GM12878 (cell line): Measurements from ENCODE around the gene NR1I3. TPM values are rescaled to one million over a fixed set of nuclear protein-coding genes. Genes with fewer than 3 reads are reported as not detected.

ENCODE experiments used
- ATAC-seq: fragments of 200-7000 bp; cut with Tn5 transposase; 3 replicates; pipeline ENCODE4 v1.9.1; 2020; ENCODE audit warnings: mild to moderate bottlenecking, moderate library complexity
- BruUV-seq: library from RNA; stranded (reverse); fragments of 400-500 nt; replicated peaks from 2 replicates; lab custom pipeline; 2021; lab: Mats Ljungman, UMichigan
- CTCF ChIA-PET: fragments of 300-600 bp; sonication (Branson Sonifier 250); formaldehyde crosslinking; extraction: SDS; loops from one replicate; lab custom pipeline; 2021; ENCODE audit warnings: inconsistent platforms; lab: Yijun Ruan, JAX
- POLR2A ChIA-PET: fragments of 350-600 bp; formaldehyde crosslinking; extraction: SDS; loops from one replicate; lab custom pipeline; 2021; ENCODE audit warnings: inconsistent platforms; lab: Charles Lee
- RAD21 ChIA-PET: fragments of 300-600 bp; sonication (Branson Sonifier 250); formaldehyde crosslinking; loops from one replicate; lab custom pipeline; 2023; ENCODE audit warnings: antibody characterized with exemption; ENCODE audit not compliant: unreplicated experiment; lab: Charles Lee
- SMC1A ChIA-PET: fragments of 300-600 bp; sonication (Branson Sonifier 250); formaldehyde crosslinking; loops from one replicate; lab custom pipeline; 2023; ENCODE audit not compliant: unreplicated experiment, uncharacterized antibody; lab: Charles Lee
- DNase-seq: peaks from one replicate; pipeline ENCODE4 v3.0.0-alpha.2; 2011; ENCODE audit warnings: low read depth, low spot score
- FAIRE-seq: peaks from 3 replicates; lab custom pipeline; 2011; peaks lifted over from hg19 to GRCh38; lab: Jason Lieb, UNC
- H2AFZ ChIP-seq: 2 replicates; pipeline ENCODE4 v1.6.0; 2011; ENCODE audit warnings: low read depth, low read length, control low read depth; ENCODE audit not compliant: control insufficient read depth
- H3K27ac ChIP-seq: 2 replicates; pipeline ENCODE4 v1.5.1; 2011; ENCODE audit warnings: control low read depth; ENCODE audit not compliant: control insufficient read depth, insufficient read depth
- H3K27me3 ChIP-seq, 2 experiments: replicated peaks in 1 of 2; 2 replicates each; pipeline versions ENCODE4 v1.6.0 to v1.6.1; 2011; ENCODE audit warnings: low read length in 1 of 2; ENCODE audit not compliant: control insufficient read depth in 2 of 2, insufficient read depth in 2 of 2
- H3K36me3 ChIP-seq, 2 experiments: 2 replicates each; pipeline ENCODE4 v1.5.1; 2011; ENCODE audit warnings: low read length in 1 of 2; ENCODE audit not compliant: control insufficient read depth in 2 of 2, insufficient read depth in 2 of 2
- H3K4me1 ChIP-seq: 2 replicates; pipeline ENCODE4 v1.6.1; 2011; ENCODE audit warnings: mild to moderate bottlenecking, low read length, moderate library complexity, mixed read lengths; ENCODE audit not compliant: control insufficient read depth, insufficient read depth
- H3K4me2 ChIP-seq: 2 replicates; pipeline ENCODE4 v1.6.0; 2011; ENCODE audit warnings: control low read depth; ENCODE audit not compliant: control insufficient read depth, insufficient read depth
- H3K4me3 ChIP-seq: fragments of 200-600 bp; sonication (generic); 2 replicates; pipeline ENCODE4 v1.5.1; 2016
- H3K79me2 ChIP-seq: 2 replicates; pipeline ENCODE4 v1.6.0; 2011; ENCODE audit warnings: low read length; ENCODE audit not compliant: control insufficient read depth, insufficient read depth
- H3K9ac ChIP-seq: 2 replicates; pipeline ENCODE4 v1.8.0; 2011; ENCODE audit warnings: low read length, control low read depth, mixed read lengths; ENCODE audit not compliant: control insufficient read depth, insufficient read depth
- H3K9me3 ChIP-seq: replicated peaks from 3 replicates; pipeline ENCODE4 v1.5.1; 2011; ENCODE audit warnings: mild to moderate bottlenecking, low read length; ENCODE audit not compliant: control insufficient read depth, insufficient read depth
- H4K20me1 ChIP-seq: 2 replicates; pipeline ENCODE4 v1.6.0; 2011; ENCODE audit not compliant: control insufficient read depth, insufficient read depth
- E2F4 ChIP-seq: IDR thresholded peaks from 2 replicates; pipeline ENCODE4 v1.6.1; 2012; ENCODE audit warnings: low read depth, low read length, improper control_type of control experiment
- EED ChIP-seq: sonication (generic); IDR thresholded peaks from 2 replicates; pipeline ENCODE4 v1.6.1; 2016; ENCODE audit warnings: antibody characterized with exemption, low read depth
- GATAD2B ChIP-seq: fragments of 450-650 bp; conservative IDR thresholded peaks from 2 replicates; pipeline ENCODE4 v1.6.1; 2017; ENCODE audit warnings: low read depth, mild to moderate bottlenecking, moderate library complexity
- HSF1 ChIP-seq: fragments of 150-350 bp; IDR thresholded peaks from 2 replicates; pipeline ENCODE4 v1.6.1; 2014; ENCODE audit warnings: mild to moderate bottlenecking, low read depth, low read length
- IKZF1 ChIP-seq: fragments of 450-650 bp; conservative IDR thresholded peaks from 2 replicates; pipeline ENCODE4 v1.6.1; 2017; ENCODE audit warnings: antibody characterized with exemption, mild to moderate bottlenecking
- KDM1A ChIP-seq: fragments of 200-600 bp; sonication (generic); IDR thresholded peaks from 2 replicates; pipeline ENCODE4 v1.6.1; 2016; ENCODE audit warnings: borderline replicate concordance
- MTA2 ChIP-seq: fragments of 450-650 bp; IDR thresholded peaks from 2 replicates; pipeline ENCODE4 v1.6.1; 2016; ENCODE audit warnings: low read depth, mild to moderate bottlenecking, moderate library complexity
- MXI1 ChIP-seq: fragments of 150-350 bp; IDR thresholded peaks from 2 replicates; pipeline ENCODE4 v1.6.1; 2011; ENCODE audit warnings: low read depth, mild to moderate bottlenecking, inconsistent platforms, low read length, improper control_type of control experiment
- NKRF ChIP-seq: fragments of 450-650 bp; conservative IDR thresholded peaks from 2 replicates; pipeline ENCODE4 v1.6.1; 2017; ENCODE audit warnings: mild to moderate bottlenecking, moderate library complexity
- RAD21 ChIP-seq: IDR thresholded peaks from 2 replicates; pipeline ENCODE4 v1.6.1; 2011; ENCODE audit warnings: mild to moderate bottlenecking, low read depth, low read length, moderate library complexity; ENCODE audit not compliant: insufficient read depth
- RCOR1 ChIP-seq: conservative IDR thresholded peaks from 2 replicates; pipeline ENCODE4 v1.6.1; 2012; ENCODE audit warnings: low read depth, low read length, improper control_type of control experiment
- TCF3 ChIP-seq: IDR thresholded peaks from 2 replicates; pipeline ENCODE4 v1.6.1; 2012; ENCODE audit warnings: low read depth, mild to moderate bottlenecking, low read length, borderline replicate concordance; ENCODE audit not compliant: insufficient read depth
- YBX1 ChIP-seq: fragments of 450-650 bp; IDR thresholded peaks from 2 replicates; pipeline ENCODE4 v1.6.1; 2016; ENCODE audit warnings: antibody characterized with exemption
- WGBS: methylation state at CpG from one replicate; pipeline ENCODE4 v1.1.6; 2016; ENCODE audit warnings: low lambda C conversion rate; ENCODE audit not compliant: insufficient replicate concordance, insufficient coverage; ENCODE audit errors: missing lambda C conversion rate; 5-methylcytosine and 5-hydroxymethylcytosine counted together
- in situ Hi-C: fragments of 300-500 bp; cut with MboI; formaldehyde crosslinking; loops from 9 replicates; pipeline ENCODE4 v1.14.3; 2018; ENCODE audit warnings: mixed read lengths
- intact Hi-C: fragments of 100-400 bp; cut with micrococcal nuclease; formaldehyde crosslinking; loops from one replicate; pipeline ENCODE4 v1.14.2; 2022; ENCODE audit not compliant: unreplicated experiment
- polyA plus RNA-seq, 11 experiments: library from polyadenylated mRNA; depleted of rRNA in 4 of 11; unstranded in 6 of 11; stranded (reverse) in 5 of 11; fragments of >200 nt; fragmentation: Nextera tagmentation in 4 of 11; fragmentation: Illumina TruSeq in 1 of 11; extraction: Ambion mirVana in 4 of 11; extraction: Trizol in 1 of 11; gene quantifications; 1 replicate in 1 of 11; 2 replicates in 10 of 11; pipeline versions ENCODE4 v1.2.1 to v1.2.3, GENCODE V29; 2011 to 2016; ENCODE audit warnings: inconsistent platforms in 2 of 11, missing spikeins in 2 of 11, low read depth in 1 of 11
- total RNA-seq, 4 experiments: library from RNA; depleted of rRNA in 3 of 4; stranded (reverse); fragments of >200 nt in 3 of 4; fragmentation: Illumina TruSeq in 1 of 4; extraction: Trizol in 1 of 4; gene quantifications; 2 replicates each; pipeline versions ENCODE4 v1.2.1 to v1.2.3, GENCODE V29; 2013 to 2021
- TF ChIP-seq, protein P1 (sequence below): fragments of 450-650 bp; IDR thresholded peaks from 2 replicates; pipeline ENCODE4 v1.6.1; 2018; ENCODE audit warnings: borderline replicate concordance, mild to moderate bottlenecking; ENCODE audit not compliant: partially characterized antibody

The NR1I3 gene
- total and polyA plus RNA-seq, 10 of the 15 experiments (the other 5 are each of a cell fraction or from before 2014, with no cell fraction given): 0.13 to 0.52 (median 0.24) TPM; not detected in 7

DNA sequence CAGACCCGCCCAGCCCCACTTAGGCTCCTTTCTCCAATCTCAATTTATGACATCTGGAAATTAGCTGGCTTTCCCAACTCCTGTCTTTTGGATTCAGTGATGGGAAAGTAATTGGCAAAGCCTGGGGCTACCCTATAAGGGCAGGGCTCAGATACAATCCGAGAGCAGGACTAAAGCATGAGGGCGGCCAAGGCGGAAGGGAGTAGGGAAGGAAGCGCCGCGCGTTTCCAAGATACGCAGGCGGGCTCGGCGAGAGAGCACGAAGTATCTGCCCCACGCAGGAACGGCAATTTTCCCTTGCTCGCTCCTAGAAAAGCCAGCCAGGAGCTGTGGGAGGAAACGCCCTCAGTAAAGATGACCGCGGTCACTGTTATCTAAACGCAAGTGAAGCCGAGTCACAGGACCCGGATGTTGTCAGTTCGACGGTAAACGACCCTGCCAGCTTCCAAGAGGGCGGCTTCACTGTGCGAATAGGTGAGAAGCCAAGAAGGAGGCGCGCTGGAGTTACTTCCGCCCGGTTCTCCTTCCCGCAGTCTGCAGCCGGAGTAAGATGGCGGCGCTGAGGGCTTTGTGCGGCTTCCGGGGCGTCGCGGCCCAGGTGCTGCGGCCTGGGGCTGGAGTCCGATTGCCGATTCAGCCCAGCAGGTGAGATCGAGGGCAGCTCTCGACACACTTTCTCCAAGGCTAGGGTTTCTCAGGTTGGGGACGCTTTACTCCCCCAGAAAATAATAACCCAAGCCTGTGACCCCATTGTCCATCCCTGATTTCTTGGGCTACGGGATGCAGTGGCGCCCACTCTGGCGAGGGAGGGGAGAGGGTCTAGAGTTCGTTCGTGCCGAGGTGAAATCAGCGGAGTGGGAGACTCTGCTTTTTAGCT is 35.9 kb downstream of the NR1I3 start, which contains the start of gene NDUFS2:
Gene NDUFS2, plus strand, starts transcription at position 532 of the 877 bp plus-strand sequence. Its CDS starts 19 bp downstream, at position 551.
- peaks cover 0 to 8% of the 10 kb centered on the region in 2 experiments; a peak in 1 of 4 replicates for H3K36me3 ChIP-seq
- intact Hi-C loops (loop anchor here (2.0 kb wide), 1 partner anchor 23 kb away; no protein-coding TSS in a partner anchor), in situ Hi-C loops (no loop called here)
- H3K4me1 ChIP-seq: peaks cover 21% of the 10 kb centered on the region
- DNase-seq (peak; percentile 94), ATAC-seq (peak; percentile 99), FAIRE-seq (peak; percentile 99)
- SMC1A ChIA-PET: interaction anchor here (0.6 to 8.1 kb wide), 21 partner anchors 9 to 189 kb away, joined by 3 to 66 read pairs (median 4); partner anchors contain the start of genes CFAP126, PPOX, SDHC and TOMM40L
- CTCF ChIA-PET: interaction anchor here (0.7 to 13.6 kb wide), 17 partner anchors 9 to 226 kb away, joined by 3 to 385 read pairs (median 6); partner anchors contain the start of genes APOA2, FCER1G, PPOX and TOMM40L
- H3K9me3 ChIP-seq: no peaks in the 10 kb centered on the region
- H4K20me1 ChIP-seq: no peaks in the 10 kb centered on the region
- H3K4me3 ChIP-seq: peak within 1 kb of the TSS; percentile 95
- WGBS: 7% methylated on average over 53 of the region's 53 CpGs
- no peaks in the 10 kb centered on the region for H3K27me3 ChIP-seq
- peak within 1 kb of the TSS; percentile 96 for H3K4me2 ChIP-seq
- no TSS peak for BruUV-seq
- POLR2A ChIA-PET: interaction anchor here (0.5 to 3.0 kb wide), 17 partner anchors 8 to 192 kb away, joined by 3 to 24 read pairs (median 5); partner anchors contain the start of genes B4GALT3, CFAP126, FCER1G and PPOX
- peak within 1 kb of the TSS; percentile 86 for H3K27ac ChIP-seq
- RAD21 ChIA-PET: interaction anchor here (0.8 to 6.6 kb wide), 10 partner anchors 11 to 181 kb away, joined by 3 to 72 read pairs (median 6); partner anchors contain the start of genes CFAP126, PPOX and TOMM40L
- H3K9ac ChIP-seq: peak within 1 kb of the TSS; percentile 94
- peak within 1 kb of the TSS; percentile 99 for H2AFZ ChIP-seq
- H3K79me2 ChIP-seq: peaks cover 20% of the 10 kb centered on the region
- TF ChIP-seq EED: no peak
- TF ChIP-seq IKZF1: peak; percentile 98
- TF ChIP-seq KDM1A: no peak
- TF ChIP-seq E2F4: no peak
- peak; percentile 53; the same call in 1 of the 2 replicates for TF ChIP-seq MXI1
- TF ChIP-seq GATAD2B: 0 out of 2 replicates have a peak, but pooled peaks have one; percentile 62
- TF ChIP-seq, protein P1, sequence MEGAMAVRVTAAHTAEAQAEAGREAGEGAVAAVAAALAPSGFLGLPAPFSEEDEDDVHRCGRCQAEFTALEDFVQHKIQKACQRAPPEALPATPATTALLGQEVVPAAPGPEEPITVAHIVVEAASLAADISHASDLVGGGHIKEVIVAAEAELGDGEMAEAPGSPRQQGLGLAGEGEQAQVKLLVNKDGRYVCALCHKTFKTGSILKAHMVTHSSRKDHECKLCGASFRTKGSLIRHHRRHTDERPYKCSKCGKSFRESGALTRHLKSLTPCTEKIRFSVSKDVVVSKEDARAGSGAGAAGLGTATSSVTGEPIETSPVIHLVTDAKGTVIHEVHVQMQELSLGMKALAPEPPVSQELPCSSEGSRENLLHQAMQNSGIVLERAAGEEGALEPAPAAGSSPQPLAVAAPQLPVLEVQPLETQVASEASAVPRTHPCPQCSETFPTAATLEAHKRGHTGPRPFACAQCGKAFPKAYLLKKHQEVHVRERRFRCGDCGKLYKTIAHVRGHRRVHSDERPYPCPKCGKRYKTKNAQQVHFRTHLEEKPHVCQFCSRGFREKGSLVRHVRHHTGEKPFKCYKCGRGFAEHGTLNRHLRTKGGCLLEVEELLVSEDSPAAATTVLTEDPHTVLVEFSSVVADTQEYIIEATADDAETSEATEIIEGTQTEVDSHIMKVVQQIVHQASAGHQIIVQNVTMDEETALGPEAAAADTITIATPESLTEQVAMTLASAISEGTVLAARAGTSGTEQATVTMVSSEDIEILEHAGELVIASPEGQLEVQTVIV: peak; percentile 75
- no peak for TF ChIP-seq RAD21
- TF ChIP-seq RCOR1: 0 out of 2 replicates have a peak, but pooled peaks have one; percentile 55
- peak; percentile 78; the same call in 1 of the 2 replicates for TF ChIP-seq TCF3
- TF ChIP-seq HSF1: no peak
- no peak for TF ChIP-seq YBX1
- peak; percentile 58 for TF ChIP-seq MTA2
- peak; percentile 65 for TF ChIP-seq NKRF
